Lower leg skin (tissue), 4 donors: ENCODE measurements around the gene YTHDF1. TPM values are rescaled to one million over a fixed set of nuclear protein-coding genes. Genes with fewer than 3 reads are reported as not detected.

Experiments used
- DNase-seq, 2 donors: peaks; one replicate each; pipeline ENCODE4 v3.0.0-alpha.2; 2019; ENCODE audit warnings: low spot score in 2 of 2
- H3K4me3 ChIP-seq: fragments of 200-600 bp; sonication (generic); 2 replicates; pipeline ENCODE4 v1.5.1; 2017; ENCODE audit warnings: mild to moderate bottlenecking, low read depth; ENCODE audit not compliant: poor library complexity, severe bottlenecking
- POLR2A ChIP-seq, 2 donors: fragments of 450-650 bp; IDR thresholded peaks; one replicate each; pipeline ENCODE4 v1.6.1; 2016 to 2017; ENCODE audit warnings: antibody characterized with exemption in 2 of 2, mild to moderate bottlenecking in 1 of 2, moderate library complexity in 1 of 2
- WGBS, 2 donors: methylation state at CpG; one replicate each; pipeline ENCODE4 v1.1.5; 2018; 5-methylcytosine and 5-hydroxymethylcytosine counted together
- intact Hi-C: fragments of 100-400 bp; cut with DNase I; formaldehyde crosslinking; loops from one replicate; pipeline ENCODE4 v1.15.0; 2023; ENCODE audit warnings: low total_unique reads
- total RNA-seq, 4 donors: library from RNA; depleted of rRNA; stranded (reverse); fragments of >200 nt; gene quantifications; one replicate each; pipeline ENCODE4 v1.1.0, GENCODE V29; 2016
- TF ChIP-seq, protein P1 (sequence below), 3 donors: fragments of 450-650 bp; IDR thresholded peaks; one replicate each; pipeline ENCODE4 v1.5.1; 2016; ENCODE audit warnings: antibody characterized with exemption in 3 of 3, mild to moderate bottlenecking in 3 of 3, moderate library complexity in 2 of 3

Gene YTHDF1
- total RNA-seq, 4 donors from 2014 or later: 28.1 to 32.2 (median 30.6) TPM

- 89 to 90% methylated on average over 17 of the region's 17 CpGs for WGBS, 2 donors
- no peak for DNase-seq
- TF ChIP-seq, protein P1, sequence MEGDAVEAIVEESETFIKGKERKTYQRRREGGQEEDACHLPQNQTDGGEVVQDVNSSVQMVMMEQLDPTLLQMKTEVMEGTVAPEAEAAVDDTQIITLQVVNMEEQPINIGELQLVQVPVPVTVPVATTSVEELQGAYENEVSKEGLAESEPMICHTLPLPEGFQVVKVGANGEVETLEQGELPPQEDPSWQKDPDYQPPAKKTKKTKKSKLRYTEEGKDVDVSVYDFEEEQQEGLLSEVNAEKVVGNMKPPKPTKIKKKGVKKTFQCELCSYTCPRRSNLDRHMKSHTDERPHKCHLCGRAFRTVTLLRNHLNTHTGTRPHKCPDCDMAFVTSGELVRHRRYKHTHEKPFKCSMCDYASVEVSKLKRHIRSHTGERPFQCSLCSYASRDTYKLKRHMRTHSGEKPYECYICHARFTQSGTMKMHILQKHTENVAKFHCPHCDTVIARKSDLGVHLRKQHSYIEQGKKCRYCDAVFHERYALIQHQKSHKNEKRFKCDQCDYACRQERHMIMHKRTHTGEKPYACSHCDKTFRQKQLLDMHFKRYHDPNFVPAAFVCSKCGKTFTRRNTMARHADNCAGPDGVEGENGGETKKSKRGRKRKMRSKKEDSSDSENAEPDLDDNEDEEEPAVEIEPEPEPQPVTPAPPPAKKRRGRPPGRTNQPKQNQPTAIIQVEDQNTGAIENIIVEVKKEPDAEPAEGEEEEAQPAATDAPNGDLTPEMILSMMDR (IDR thresholded peaks at IDR 0.05): no peak
- TF ChIP-seq POLR2A (IDR thresholded peaks at IDR 0.05): no peak
- intact Hi-C loops: no loop called here
- H3K4me3 ChIP-seq: no peak overlapping the region
Observed at GRCh38 chr20:63202021-63202420, 13.9 kb downstream of the YTHDF1 start.

DNA sequence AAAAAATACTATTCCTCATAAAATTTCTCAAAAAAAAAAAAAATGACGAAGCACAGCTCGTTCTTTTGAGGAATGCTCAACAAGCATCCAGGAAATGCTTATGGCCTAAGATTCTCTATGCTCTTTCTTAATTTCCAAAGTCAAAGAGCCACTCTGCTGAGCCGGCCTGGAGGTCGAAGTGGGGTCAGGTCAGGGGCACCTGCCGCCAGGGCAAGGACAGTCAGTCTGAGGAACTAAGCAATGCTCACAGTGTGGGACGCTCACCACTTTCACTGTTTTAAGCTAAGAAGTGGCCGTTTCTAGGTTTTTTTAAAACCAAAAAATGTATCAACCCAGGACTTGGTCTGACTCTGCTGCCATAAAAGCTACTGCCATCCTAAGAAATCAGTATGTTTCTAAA is 17.3 kb downstream of the YTHDF1 start:
- WGBS, 2 donors: 72% methylated on average over 7 of the region's 7 CpGs
- no peak for DNase-seq
- H3K4me3 ChIP-seq: no peak overlapping the region

GRCh38 chr20:63196768-63197470 is 19.0 kb downstream of the YTHDF1 start:
- intact Hi-C loops: no loop called here
- no peak overlapping the region for H3K4me3 ChIP-seq
- 71 to 83% methylated on average over 9 of the region's 9 CpGs for WGBS, 2 donors
- TF ChIP-seq, protein P1 (IDR thresholded peaks at IDR 0.05): no peak
- no peak for TF ChIP-seq POLR2A (IDR thresholded peaks at IDR 0.05)
- DNase-seq: no peak

More for the DNA sequence above, 17.3 kb downstream of the YTHDF1 start:
- TF ChIP-seq, protein P1 (IDR thresholded peaks at IDR 0.05): no peak
- TF ChIP-seq POLR2A (IDR thresholded peaks at IDR 0.05): no peak
- intact Hi-C loops: no loop called here

DNA sequence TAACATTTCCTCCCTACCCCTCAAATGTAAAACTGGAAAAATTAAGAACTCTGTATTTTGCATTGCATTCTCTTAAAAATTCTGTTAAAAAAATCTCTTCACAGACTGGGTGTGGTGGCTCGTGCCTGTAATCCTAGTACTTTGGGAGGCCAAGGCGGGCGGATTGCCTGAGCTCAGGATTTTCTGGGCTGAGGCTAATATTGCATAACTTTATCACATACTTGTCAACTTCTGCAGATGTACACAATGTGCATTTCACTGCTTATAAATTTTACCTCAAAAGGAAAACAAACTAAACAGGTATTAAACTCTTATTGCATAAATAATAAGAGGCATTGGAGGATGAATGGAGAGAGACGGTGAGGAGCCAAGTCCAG is 21.1 kb downstream of the YTHDF1 start:
- 90 to 91% methylated on average over 4 of the region's 4 CpGs for WGBS, 2 donors
- no peak for TF ChIP-seq POLR2A (IDR thresholded peaks at IDR 0.05)
- TF ChIP-seq, protein P1 (IDR thresholded peaks at IDR 0.05): no peak
- no peak overlapping the region for H3K4me3 ChIP-seq
- intact Hi-C loops: no loop called here
- DNase-seq: no peak

GRCh38 chr20:63194007-63194796 is 21.7 kb downstream of the YTHDF1 start:
- no peak for DNase-seq
- no peak overlapping the region for H3K4me3 ChIP-seq
- intact Hi-C loops: no loop called here
- 86 to 88% methylated on average over 14 of the region's 14 CpGs for WGBS, 2 donors
- TF ChIP-seq, protein P1 (IDR thresholded peaks at IDR 0.05): no peak
- TF ChIP-seq POLR2A (IDR thresholded peaks at IDR 0.05): no peak
